ENCODE measurements around the gene GRB2. TPM values are rescaled to one million over a fixed set of nuclear protein-coding genes. Genes with fewer than 3 reads are reported as not detected.

Gene GRB2
- total and polyA plus RNA-seq, 2 experiments from 2014 or later = 89.0 to 112 TPM

DNA sequence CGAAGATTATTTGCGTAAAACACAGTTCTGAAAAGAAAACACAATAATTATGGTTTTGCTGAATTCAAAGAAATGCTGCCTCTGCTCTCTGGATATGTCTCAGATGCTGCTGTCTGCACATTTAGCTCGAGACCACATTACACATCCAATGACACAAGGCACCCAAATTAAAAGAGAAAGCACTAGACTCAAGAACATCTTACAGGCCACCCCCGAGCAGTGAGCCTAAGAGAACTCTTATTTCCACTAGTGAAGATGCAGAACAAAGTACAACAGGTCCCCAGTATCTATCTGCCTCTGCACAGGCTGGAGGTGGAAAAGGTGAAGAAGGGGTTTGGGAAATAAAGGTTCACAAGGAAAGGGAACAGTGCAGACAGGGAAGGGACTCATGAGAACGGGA lies 33.5 kb downstream of the GRB2 start:
- no peaks in the 10 kb centered on the region for H3K9me3 Mint-ChIP-seq
- Histone ChIP-seq H3K27ac (ENCODE audit: low read depth) (no peak overlapping the region), H3K27me3 (ENCODE audit: insufficient read depth) (no peaks in the 10 kb centered on the region), H3F3A (replicated peaks; ENCODE audit: low read depth) (0 out of 2 replicates have a peak, but pooled peaks cover 5% of the 10 kb centered on the region), H3K79me2 (replicated peaks; ENCODE audit: insufficient read depth) (peaks cover 100% of the 10 kb centered on the region), H3K36me3 (ENCODE audit: insufficient read depth) (no peaks in the 10 kb centered on the region), H3K4me3 (no peak overlapping the region), H3K4me2 (no peak overlapping the region), H4K20me1 (replicated peaks; ENCODE audit: insufficient read depth) (peaks cover 53% of the 10 kb centered on the region), H2AFZ (no peak overlapping the region), H3K4me1 (ENCODE audit: insufficient read depth) (peaks cover 37% of the 10 kb centered on the region), H3K9me2 (ENCODE audit: insufficient read depth) (no peaks in the 10 kb centered on the region)
- no peaks in the 10 kb centered on the region for H3K27me3 Mint-ChIP-seq (ENCODE audit: insufficient read depth, low read depth, poor library complexity)
- DNase-seq (ENCODE audit: low spot score) (no peak), ATAC-seq (no peak)
- no peak for TF ChIP-seq ETS1 (IDR thresholded peaks at IDR 0.05)
- TF ChIP-seq CREB1 (CRISPR knock-in tag; IDR thresholded peaks at IDR 0.05; ENCODE audit: low read depth) = no peak
- no peak for TF ChIP-seq NANOG (IDR thresholded peaks at IDR 0.05; ENCODE audit: borderline replicate concordance)
- TF ChIP-seq, protein P1, sequence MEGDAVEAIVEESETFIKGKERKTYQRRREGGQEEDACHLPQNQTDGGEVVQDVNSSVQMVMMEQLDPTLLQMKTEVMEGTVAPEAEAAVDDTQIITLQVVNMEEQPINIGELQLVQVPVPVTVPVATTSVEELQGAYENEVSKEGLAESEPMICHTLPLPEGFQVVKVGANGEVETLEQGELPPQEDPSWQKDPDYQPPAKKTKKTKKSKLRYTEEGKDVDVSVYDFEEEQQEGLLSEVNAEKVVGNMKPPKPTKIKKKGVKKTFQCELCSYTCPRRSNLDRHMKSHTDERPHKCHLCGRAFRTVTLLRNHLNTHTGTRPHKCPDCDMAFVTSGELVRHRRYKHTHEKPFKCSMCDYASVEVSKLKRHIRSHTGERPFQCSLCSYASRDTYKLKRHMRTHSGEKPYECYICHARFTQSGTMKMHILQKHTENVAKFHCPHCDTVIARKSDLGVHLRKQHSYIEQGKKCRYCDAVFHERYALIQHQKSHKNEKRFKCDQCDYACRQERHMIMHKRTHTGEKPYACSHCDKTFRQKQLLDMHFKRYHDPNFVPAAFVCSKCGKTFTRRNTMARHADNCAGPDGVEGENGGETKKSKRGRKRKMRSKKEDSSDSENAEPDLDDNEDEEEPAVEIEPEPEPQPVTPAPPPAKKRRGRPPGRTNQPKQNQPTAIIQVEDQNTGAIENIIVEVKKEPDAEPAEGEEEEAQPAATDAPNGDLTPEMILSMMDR (conservative IDR thresholded peaks at IDR 0.05; ENCODE audit: low read depth in 2 of 2) = no peak
- no peak for TF ChIP-seq EZH2 (IDR thresholded peaks at IDR 0.05; ENCODE audit: low read depth, unreplicated experiment)
- TF ChIP-seq REST (IDR thresholded peaks at IDR 0.05; ENCODE audit: unreplicated experiment) = no peak
- no peak for TF ChIP-seq EZH2phosphoT487 (IDR thresholded peaks at IDR 0.05; ENCODE audit: unreplicated experiment)
- TF ChIP-seq POLR2AphosphoS5 (IDR thresholded peaks at IDR 0.05; ENCODE audit: low read depth) = no peak
- TF ChIP-seq JUNB (IDR thresholded peaks at IDR 0.05; ENCODE audit: unreplicated experiment) = no peak
- TF ChIP-seq, protein P2, sequence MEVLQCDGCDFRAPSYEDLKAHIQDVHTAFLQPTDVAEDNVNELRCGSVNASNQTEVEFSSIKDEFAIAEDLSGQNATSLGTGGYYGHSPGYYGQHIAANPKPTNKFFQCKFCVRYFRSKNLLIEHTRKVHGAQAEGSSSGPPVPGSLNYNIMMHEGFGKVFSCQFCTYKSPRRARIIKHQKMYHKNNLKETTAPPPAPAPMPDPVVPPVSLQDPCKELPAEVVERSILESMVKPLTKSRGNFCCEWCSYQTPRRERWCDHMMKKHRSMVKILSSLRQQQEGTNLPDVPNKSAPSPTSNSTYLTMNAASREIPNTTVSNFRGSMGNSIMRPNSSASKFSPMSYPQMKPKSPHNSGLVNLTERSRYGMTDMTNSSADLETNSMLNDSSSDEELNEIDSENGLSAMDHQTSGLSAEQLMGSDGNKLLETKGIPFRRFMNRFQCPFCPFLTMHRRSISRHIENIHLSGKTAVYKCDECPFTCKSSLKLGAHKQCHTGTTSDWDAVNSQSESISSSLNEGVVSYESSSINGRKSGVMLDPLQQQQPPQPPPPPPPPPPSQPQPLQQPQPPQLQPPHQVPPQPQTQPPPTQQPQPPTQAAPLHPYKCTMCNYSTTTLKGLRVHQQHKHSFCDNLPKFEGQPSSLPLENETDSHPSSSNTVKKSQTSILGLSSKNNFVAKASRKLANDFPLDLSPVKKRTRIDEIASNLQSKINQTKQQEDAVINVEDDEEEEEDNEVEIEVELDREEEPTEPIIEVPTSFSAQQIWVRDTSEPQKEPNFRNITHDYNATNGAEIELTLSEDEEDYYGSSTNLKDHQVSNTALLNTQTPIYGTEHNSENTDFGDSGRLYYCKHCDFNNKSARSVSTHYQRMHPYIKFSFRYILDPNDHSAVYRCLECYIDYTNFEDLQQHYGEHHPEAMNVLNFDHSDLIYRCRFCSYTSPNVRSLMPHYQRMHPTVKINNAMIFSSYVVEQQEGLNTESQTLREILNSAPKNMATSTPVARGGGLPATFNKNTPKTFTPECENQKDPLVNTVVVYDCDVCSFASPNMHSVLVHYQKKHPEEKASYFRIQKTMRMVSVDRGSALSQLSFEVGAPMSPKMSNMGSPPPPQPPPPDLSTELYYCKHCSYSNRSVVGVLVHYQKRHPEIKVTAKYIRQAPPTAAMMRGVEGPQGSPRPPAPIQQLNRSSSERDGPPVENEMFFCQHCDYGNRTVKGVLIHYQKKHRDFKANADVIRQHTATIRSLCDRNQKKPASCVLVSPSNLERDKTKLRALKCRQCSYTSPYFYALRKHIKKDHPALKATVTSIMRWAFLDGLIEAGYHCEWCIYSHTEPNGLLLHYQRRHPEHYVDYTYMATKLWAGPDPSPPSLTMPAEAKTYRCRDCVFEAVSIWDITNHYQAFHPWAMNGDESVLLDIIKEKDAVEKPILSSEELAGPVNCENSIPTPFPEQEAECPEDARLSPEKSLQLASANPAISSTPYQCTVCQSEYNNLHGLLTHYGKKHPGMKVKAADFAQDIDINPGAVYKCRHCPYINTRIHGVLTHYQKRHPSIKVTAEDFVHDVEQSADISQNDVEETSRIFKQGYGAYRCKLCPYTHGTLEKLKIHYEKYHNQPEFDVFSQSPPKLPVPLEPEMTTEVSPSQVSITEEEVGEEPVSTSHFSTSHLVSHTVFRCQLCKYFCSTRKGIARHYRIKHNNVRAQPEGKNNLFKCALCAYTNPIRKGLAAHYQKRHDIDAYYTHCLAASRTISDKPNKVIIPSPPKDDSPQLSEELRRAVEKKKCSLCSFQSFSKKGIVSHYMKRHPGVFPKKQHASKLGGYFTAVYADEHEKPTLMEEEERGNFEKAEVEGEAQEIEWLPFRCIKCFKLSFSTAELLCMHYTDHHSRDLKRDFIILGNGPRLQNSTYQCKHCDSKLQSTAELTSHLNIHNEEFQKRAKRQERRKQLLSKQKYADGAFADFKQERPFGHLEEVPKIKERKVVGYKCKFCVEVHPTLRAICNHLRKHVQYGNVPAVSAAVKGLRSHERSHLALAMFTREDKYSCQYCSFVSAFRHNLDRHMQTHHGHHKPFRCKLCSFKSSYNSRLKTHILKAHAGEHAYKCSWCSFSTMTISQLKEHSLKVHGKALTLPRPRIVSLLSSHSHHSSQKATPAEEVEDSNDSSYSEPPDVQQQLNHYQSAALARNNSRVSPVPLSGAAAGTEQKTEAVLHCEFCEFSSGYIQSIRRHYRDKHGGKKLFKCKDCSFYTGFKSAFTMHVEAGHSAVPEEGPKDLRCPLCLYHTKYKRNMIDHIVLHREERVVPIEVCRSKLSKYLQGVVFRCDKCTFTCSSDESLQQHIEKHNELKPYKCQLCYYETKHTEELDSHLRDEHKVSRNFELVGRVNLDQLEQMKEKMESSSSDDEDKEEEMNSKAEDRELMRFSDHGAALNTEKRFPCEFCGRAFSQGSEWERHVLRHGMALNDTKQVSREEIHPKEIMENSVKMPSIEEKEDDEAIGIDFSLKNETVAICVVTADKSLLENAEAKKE (CRISPR knock-in tag; IDR thresholded peaks at IDR 0.05) = no peak
- no peak for TF ChIP-seq ZNF114 (CRISPR knock-in tag; IDR thresholded peaks at IDR 0.05)
- TF ChIP-seq STAT1 (IDR thresholded peaks at IDR 0.05; ENCODE audit: unreplicated experiment) = no peak
- TF ChIP-seq ZNF331 (CRISPR knock-in tag; IDR thresholded peaks at IDR 0.05; ENCODE audit: low read depth) = no peak
- H3K4me3 Mint-ChIP-seq = no peak overlapping the region
- peaks cover 7% of the 10 kb centered on the region; the same call in 2 of the 3 replicates for H3K36me3 Mint-ChIP-seq (ENCODE audit: low read depth)
- H3K4me1 Mint-ChIP-seq = peaks cover 27% of the 10 kb centered on the region
- peak overlapping the region; percentile 22; the same call in 1 of the 2 replicates for H3K27ac Mint-ChIP-seq

Data from GM23338 (cell line).